ENCODE measurements around the gene CD70.
"Not testable (repeated sequence)": the region's sequence is repeated elsewhere in the genome, so short reads cannot be mapped to it uniquely, and the experiment has no call there.

CD70 gene

DNA sequence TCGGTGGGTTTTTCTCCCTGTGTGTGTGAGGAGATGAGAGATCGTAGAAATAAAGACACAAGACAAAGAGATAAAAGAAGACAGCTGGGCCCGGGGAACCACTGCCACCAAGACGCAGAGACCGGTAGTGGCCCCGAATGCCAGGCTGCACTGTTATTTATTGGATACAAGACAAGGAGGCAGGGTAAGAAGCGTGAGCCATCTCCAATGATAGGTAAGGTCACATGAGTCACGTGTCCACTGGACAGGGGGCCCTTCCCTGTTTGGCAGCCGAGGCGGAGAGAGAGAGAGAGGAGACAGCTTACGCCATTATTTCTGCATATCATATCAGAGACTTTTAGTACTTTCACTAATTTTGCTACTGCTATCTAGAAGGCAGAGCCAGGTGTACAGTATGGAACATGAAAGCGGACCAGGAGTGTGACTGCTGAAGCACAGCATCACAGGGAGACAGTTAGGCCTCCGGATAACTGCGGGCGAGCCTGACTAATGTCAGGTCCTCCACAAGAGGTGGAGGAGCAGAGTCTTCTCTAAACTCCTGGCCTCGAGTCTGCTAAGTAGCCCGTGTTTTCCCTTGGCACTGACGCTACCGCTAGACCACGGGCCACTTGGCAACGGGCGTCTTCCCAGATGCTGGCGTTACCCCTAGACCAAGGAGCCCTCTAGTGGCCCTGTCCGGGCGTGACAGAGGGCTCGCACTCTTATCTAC, 42.0 kb upstream of the CD70 start:
- not testable (repeated sequence) for H3K4me2 ChIP-seq (ENCODE audit: insufficient read depth, low read length, poor library complexity, severe bottlenecking); H3K4me1 ChIP-seq (ENCODE audit: control insufficient read depth in 2 of 2, insufficient read depth in 1 of 2, low read depth in 1 of 2, low read length in 2 of 2); DNase-seq (ENCODE audit: low spot score); H3K18ac ChIP-seq (ENCODE audit: low read length); H3K36me3 ChIP-seq (replicated peaks in 1 of 2; ENCODE audit: control insufficient read depth in 2 of 2, insufficient read depth in 2 of 2, low read length in 2 of 2); H3K79me1 ChIP-seq (ENCODE audit: low read depth, low read length); H2AK5ac ChIP-seq (ENCODE audit: low read depth, low read length); H3K27ac ChIP-seq (replicated peaks; ENCODE audit: low read length); H3K9ac ChIP-seq (ENCODE audit: low read depth, low read length, poor library complexity); H2BK120ac ChIP-seq (ENCODE audit: low read depth, low read length); H3K4ac ChIP-seq (ENCODE audit: low read length); H3K4me3 ChIP-seq (ENCODE audit: low read length in 2 of 2); H4K91ac ChIP-seq (ENCODE audit: low read depth, low read length, poor library complexity); H3K14ac ChIP-seq (ENCODE audit: low read length); H4K8ac ChIP-seq (ENCODE audit: low read depth, low read length); H2BK12ac ChIP-seq (ENCODE audit: low read length); H3K27me3 ChIP-seq (ENCODE audit: control insufficient read depth in 3 of 3, insufficient read depth in 3 of 3, low read depth in 1 of 3, low read length in 3 of 3); H2BK5ac ChIP-seq (ENCODE audit: low read length); H3K9me3 ChIP-seq (replicated peaks in 1 of 2; ENCODE audit: control insufficient read depth in 2 of 2, insufficient read depth in 1 of 2, low read depth in 1 of 2, low read length in 2 of 2); H2AFZ ChIP-seq (ENCODE audit: low read length); H2BK15ac ChIP-seq (ENCODE audit: low read length)
- H3K23ac ChIP-seq (ENCODE audit: low read depth, low read length, poor library complexity), result peak overlapping the region; percentile 52
- WGBS, 2 donors (ENCODE audit: extremely low coverage in 2 of 2, insufficient read length in 2 of 2, insufficient replicate concordance in 1 of 2), result no CpG with 5 or more reads among the region's 26 CpGs

DNA sequence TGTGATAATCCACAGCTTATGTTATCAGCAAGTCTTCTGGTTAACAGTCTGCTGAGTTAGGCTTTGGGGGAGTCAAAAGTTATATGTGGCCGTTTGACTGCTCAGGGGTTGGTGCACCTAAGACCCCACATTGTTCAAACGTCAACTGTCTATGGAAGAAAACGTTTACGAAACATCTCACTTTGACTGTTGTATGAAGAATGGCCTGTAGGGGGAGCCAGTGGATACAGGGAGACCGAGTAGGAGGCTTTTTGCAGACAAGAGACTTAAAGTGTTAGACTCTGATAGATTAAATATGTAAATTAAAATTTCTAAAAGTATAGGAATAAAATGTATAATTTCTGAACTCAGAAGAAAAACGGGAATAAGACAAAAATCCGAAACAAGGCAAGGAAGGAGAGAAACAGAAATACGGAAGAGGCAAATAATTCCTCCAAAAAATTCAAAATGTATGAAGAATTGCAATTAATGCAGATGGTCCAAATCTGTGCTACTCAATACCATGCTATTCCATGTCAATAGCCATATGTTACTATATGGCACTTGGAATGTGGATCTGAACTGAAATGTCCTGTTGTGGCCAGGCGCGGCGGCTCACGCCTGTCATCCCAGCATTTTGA, 41.2 kb upstream of the CD70 start:
- H3K9ac ChIP-seq (ENCODE audit: low read depth, low read length, poor library complexity), result no peak overlapping the region
- H3K79me1 ChIP-seq (ENCODE audit: low read depth, low read length), result no peaks in the 10 kb centered on the region
- H4K8ac ChIP-seq (ENCODE audit: low read depth, low read length), result no peak overlapping the region
- no peak overlapping the region for H2AFZ ChIP-seq (ENCODE audit: low read length)
- DNase-seq (ENCODE audit: low spot score), result peak; percentile 68
- no CpG with 5 or more reads among the region's 12 CpGs for WGBS, 2 donors (ENCODE audit: extremely low coverage in 2 of 2, insufficient read length in 2 of 2, insufficient replicate concordance in 1 of 2)
- H3K27ac ChIP-seq (replicated peaks; ENCODE audit: low read length), result no peak overlapping the region
- no peak overlapping the region for H2BK12ac ChIP-seq (ENCODE audit: low read length)
- H3K27me3 ChIP-seq (ENCODE audit: control insufficient read depth in 3 of 3, insufficient read depth in 3 of 3, low read depth in 1 of 3, low read length in 3 of 3), result no peaks in the 10 kb centered on the region
- H2BK5ac ChIP-seq (ENCODE audit: low read length), result no peak overlapping the region
- H2BK15ac ChIP-seq (ENCODE audit: low read length), result no peak overlapping the region
- no peak overlapping the region for H2BK120ac ChIP-seq (ENCODE audit: low read depth, low read length)
- no peaks in the 10 kb centered on the region for H3K36me3 ChIP-seq (replicated peaks in 1 of 2; ENCODE audit: control insufficient read depth in 2 of 2, insufficient read depth in 2 of 2, low read length in 2 of 2)
- no peak overlapping the region for H3K14ac ChIP-seq (ENCODE audit: low read length)
- H2AK5ac ChIP-seq (ENCODE audit: low read depth, low read length), result no peak overlapping the region
- no peak overlapping the region for H3K4ac ChIP-seq (ENCODE audit: low read length)
- no peak overlapping the region for H3K18ac ChIP-seq (ENCODE audit: low read length)
- no peak overlapping the region for H3K23ac ChIP-seq (ENCODE audit: low read depth, low read length, poor library complexity)
- H3K4me2 ChIP-seq (ENCODE audit: insufficient read depth, low read length, poor library complexity, severe bottlenecking), result no peak overlapping the region
- H3K9me3 ChIP-seq (replicated peaks in 1 of 2; ENCODE audit: control insufficient read depth in 2 of 2, insufficient read depth in 1 of 2, low read depth in 1 of 2, low read length in 2 of 2), result no peaks in the 10 kb centered on the region
- H3K4me3 ChIP-seq (ENCODE audit: low read length in 2 of 2), result no peak overlapping the region
- H3K4me1 ChIP-seq (ENCODE audit: control insufficient read depth in 2 of 2, insufficient read depth in 1 of 2, low read depth in 1 of 2, low read length in 2 of 2), result no peaks in the 10 kb centered on the region
- H4K91ac ChIP-seq (ENCODE audit: low read depth, low read length, poor library complexity), result no peak overlapping the region

DNA sequence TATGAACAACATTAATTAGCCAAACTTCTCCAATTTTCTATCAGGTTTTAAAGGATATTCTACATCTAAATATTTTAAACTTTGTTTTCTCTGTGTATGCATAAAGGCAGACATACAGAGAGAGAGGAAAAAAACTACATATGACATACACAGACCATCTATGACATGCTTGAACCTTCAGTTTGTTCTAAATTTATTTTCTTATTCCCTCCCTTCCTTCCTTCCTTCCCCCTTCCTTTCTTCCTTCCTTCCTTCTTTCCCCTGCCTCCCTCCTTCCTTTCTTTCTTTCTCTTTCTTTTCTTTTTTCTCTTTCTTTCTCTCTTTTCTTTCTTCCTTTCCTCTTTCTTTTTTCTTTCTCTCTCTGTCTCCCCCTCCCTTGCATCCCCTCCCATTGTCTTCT, 35.8 kb upstream of the CD70 start:
- peaks cover 3% of the 10 kb centered on the region in 2 donors for H3K9me3 ChIP-seq (replicated peaks in 1 of 2; ENCODE audit: control insufficient read depth in 2 of 2, insufficient read depth in 1 of 2, low read depth in 1 of 2, low read length in 2 of 2)
- H2BK5ac ChIP-seq (ENCODE audit: low read length), result no peak overlapping the region
- H3K79me1 ChIP-seq (ENCODE audit: low read depth, low read length), result no peaks in the 10 kb centered on the region
- H3K4me2 ChIP-seq (ENCODE audit: insufficient read depth, low read length, poor library complexity, severe bottlenecking), result no peak overlapping the region
- no peak overlapping the region for H4K91ac ChIP-seq (ENCODE audit: low read depth, low read length, poor library complexity)
- no peak overlapping the region for H3K18ac ChIP-seq (ENCODE audit: low read length)
- no peak overlapping the region for H3K14ac ChIP-seq (ENCODE audit: low read length)
- no peaks in the 10 kb centered on the region for H3K36me3 ChIP-seq (replicated peaks in 1 of 2; ENCODE audit: control insufficient read depth in 2 of 2, insufficient read depth in 2 of 2, low read length in 2 of 2)
- H3K27ac ChIP-seq (replicated peaks; ENCODE audit: low read length), result no peak overlapping the region
- no peak overlapping the region for H2AFZ ChIP-seq (ENCODE audit: low read length)
- no peak overlapping the region for H3K4me3 ChIP-seq (ENCODE audit: low read length in 2 of 2)
- no peak overlapping the region for H3K4ac ChIP-seq (ENCODE audit: low read length)
- no peak overlapping the region for H2BK15ac ChIP-seq (ENCODE audit: low read length)
- H4K8ac ChIP-seq (ENCODE audit: low read depth, low read length), result no peak overlapping the region
- no peak overlapping the region for H2BK120ac ChIP-seq (ENCODE audit: low read depth, low read length)
- no peak overlapping the region for H2AK5ac ChIP-seq (ENCODE audit: low read depth, low read length)
- H2BK12ac ChIP-seq (ENCODE audit: low read length), result no peak overlapping the region
- H3K4me1 ChIP-seq (ENCODE audit: control insufficient read depth in 2 of 2, insufficient read depth in 1 of 2, low read depth in 1 of 2, low read length in 2 of 2), result no peaks in the 10 kb centered on the region
- no peak overlapping the region for H3K9ac ChIP-seq (ENCODE audit: low read depth, low read length, poor library complexity)
- no peak for DNase-seq (ENCODE audit: low spot score)
- no peak overlapping the region for H3K23ac ChIP-seq (ENCODE audit: low read depth, low read length, poor library complexity)
- no peaks in the 10 kb centered on the region for H3K27me3 ChIP-seq (ENCODE audit: control insufficient read depth in 3 of 3, insufficient read depth in 3 of 3, low read depth in 1 of 3, low read length in 3 of 3)

DNA sequence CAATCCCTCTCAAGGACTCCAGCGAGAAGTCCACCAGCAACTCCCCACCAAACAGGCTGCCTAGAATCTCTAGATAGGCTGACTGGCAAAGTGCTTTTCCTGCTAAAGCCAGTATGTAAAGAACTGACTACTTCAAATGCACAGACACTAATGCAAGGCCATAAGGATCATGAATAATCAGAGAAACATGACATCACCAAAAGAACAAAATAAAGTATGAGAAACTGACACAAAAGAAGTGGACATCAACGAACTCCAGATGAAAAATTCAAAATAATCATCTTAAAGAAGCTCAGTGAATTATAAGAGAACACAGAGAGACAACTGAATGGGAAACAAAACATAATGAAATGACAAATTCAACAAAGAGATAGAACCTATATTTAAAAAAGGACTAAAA, 26.4 kb upstream of the CD70 start:
- no peak overlapping the region for H3K27ac ChIP-seq (replicated peaks; ENCODE audit: low read length)

More for the DNA sequence above, 26.4 kb upstream of the CD70 start:
- Histone ChIP-seq H3K4me2 (ENCODE audit: insufficient read depth, low read length, poor library complexity, severe bottlenecking) (no peak overlapping the region), H2BK12ac (ENCODE audit: low read length) (no peak overlapping the region), H3K4me3 (ENCODE audit: low read length in 2 of 2) (no peak overlapping the region), H3K4ac (ENCODE audit: low read length) (no peak overlapping the region), H2BK15ac (ENCODE audit: low read length) (no peak overlapping the region), H2AFZ (ENCODE audit: low read length) (no peak overlapping the region), H2BK5ac (ENCODE audit: low read length) (no peak overlapping the region), H3K23ac (ENCODE audit: low read depth, low read length, poor library complexity) (no peak overlapping the region), H3K4me1 (ENCODE audit: control insufficient read depth in 2 of 2, insufficient read depth in 1 of 2, low read depth in 1 of 2, low read length in 2 of 2) (no peaks in the 10 kb centered on the region), H3K9ac (ENCODE audit: low read depth, low read length, poor library complexity) (no peak overlapping the region), H2BK120ac (ENCODE audit: low read depth, low read length) (no peak overlapping the region), H4K91ac (ENCODE audit: low read depth, low read length, poor library complexity) (no peak overlapping the region), H3K14ac (ENCODE audit: low read length) (no peak overlapping the region), H4K8ac (ENCODE audit: low read depth, low read length) (no peak overlapping the region), H2AK5ac (ENCODE audit: low read depth, low read length) (no peak overlapping the region), H3K79me1 (ENCODE audit: low read depth, low read length) (no peaks in the 10 kb centered on the region), H3K18ac (ENCODE audit: low read length) (no peak overlapping the region), H3K27me3 (ENCODE audit: control insufficient read depth in 3 of 3, insufficient read depth in 3 of 3, low read depth in 1 of 3, low read length in 3 of 3) (no peaks in the 10 kb centered on the region), H3K36me3 (replicated peaks in 1 of 2; ENCODE audit: control insufficient read depth in 2 of 2, insufficient read depth in 2 of 2, low read length in 2 of 2) (no peaks in the 10 kb centered on the region), H3K9me3 (replicated peaks in 1 of 2; ENCODE audit: control insufficient read depth in 2 of 2, insufficient read depth in 1 of 2, low read depth in 1 of 2, low read length in 2 of 2) (peaks cover 0 to 3% of the 10 kb centered on the region in 2 donors)
- WGBS, 2 donors (ENCODE audit: extremely low coverage in 2 of 2, insufficient read length in 2 of 2, insufficient replicate concordance in 1 of 2), result no CpG with 5 or more reads among the region's 2 CpGs
- no peak for DNase-seq (ENCODE audit: low spot score)

Data from neuronal stem cell (in vitro differentiated cells).